Upper lobe of right lung (tissue), 1 donor: ENCODE results near the gene CDC37. TPM values are rescaled to one million over a fixed set of nuclear protein-coding genes. Genes with fewer than 3 reads are reported as not detected.

Experiments
- ATAC-seq: fragments of 200-7000 bp; cut with Tn5 transposase; one replicate; pipeline ENCODE4 v1.9.1; 2020; ENCODE audit warnings: mild to moderate bottlenecking, moderate library complexity
- DNase-seq: peaks from one replicate; pipeline ENCODE4 v3.0.0-alpha.2; 2020
- H3K27ac ChIP-seq: fragments of 200-600 bp; one replicate; pipeline ENCODE4 v1.8.0; 2022
- H3K27me3 ChIP-seq: fragments of 200-600 bp; one replicate; pipeline ENCODE4 v1.8.0; 2022; ENCODE audit warnings: mild to moderate bottlenecking
- H3K36me3 ChIP-seq: fragments of 200-600 bp; one replicate; pipeline ENCODE4 v1.8.0; 2022
- H3K4me1 ChIP-seq: fragments of 200-600 bp; one replicate; pipeline ENCODE4 v1.8.0; 2022
- H3K4me3 ChIP-seq: fragments of 200-600 bp; one replicate; pipeline ENCODE4 v1.8.0; 2022; ENCODE audit warnings: mild to moderate bottlenecking
- H3K9me3 ChIP-seq: fragments of 200-600 bp; one replicate; pipeline ENCODE4 v1.8.0; 2022
- intact Hi-C: fragments of 100-400 bp; cut with DNase I; formaldehyde crosslinking; loops from one replicate; pipeline ENCODE4 v1.11.0; 2022
- total RNA-seq: library from RNA; stranded (reverse); fragmentation: NEBNext Ultra II Directional; extraction: Animal tissue kit (Norgen Biotek cat#: 25700); gene quantifications from one replicate; pipeline ENCODE4 v1.2.1, GENCODE V29; 2021
- TF ChIP-seq, protein P1 (sequence below): fragments of 200-600 bp; IDR thresholded peaks from one replicate; pipeline ENCODE4 v1.8.0; 2022; ENCODE audit warnings: antibody characterized with exemption
- donor health status: DM: no; HTN: yes; CAD: no; lungs with severe emphysema.

CDC37 gene
- total RNA-seq, 1 donor from 2014 or later, result 154 TPM

DNA sequence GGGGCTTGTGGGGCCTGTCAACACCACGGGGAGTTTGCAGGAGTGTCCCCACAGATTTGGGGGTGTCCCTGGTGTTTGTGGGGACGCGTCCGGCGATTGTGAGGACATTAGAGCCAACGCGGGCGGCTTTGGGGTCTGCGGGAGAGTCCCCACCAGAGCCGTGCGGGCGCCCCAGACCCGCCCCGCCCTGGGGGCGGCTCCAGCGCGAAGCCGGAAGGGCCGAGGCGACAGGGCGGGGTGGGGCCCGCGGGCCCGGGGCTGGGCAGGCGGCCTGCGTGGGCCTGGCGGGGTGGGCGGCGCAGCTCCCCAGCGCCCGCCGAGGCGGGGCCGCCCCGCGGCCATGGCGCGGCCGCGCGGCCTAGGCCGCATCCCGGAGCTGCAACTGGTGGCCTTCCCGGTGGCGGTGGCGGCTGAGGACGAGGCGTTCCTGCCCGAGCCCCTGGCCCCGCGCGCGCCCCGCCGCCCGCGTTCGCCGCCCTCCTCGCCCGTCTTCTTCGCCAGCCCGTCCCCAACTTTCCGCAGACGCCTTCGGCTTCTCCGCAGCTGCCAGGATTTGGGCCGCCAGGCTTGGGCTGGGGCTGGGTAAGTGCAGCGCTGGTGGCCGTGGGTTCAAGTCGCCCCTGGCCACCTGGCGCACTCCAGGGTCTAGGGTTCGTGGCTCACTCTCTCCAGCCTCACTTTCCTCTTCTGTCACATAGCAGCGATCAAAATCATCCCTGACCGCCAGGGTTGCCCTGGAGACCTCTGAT, 27.3 kb upstream of the CDC37 start:
- ATAC-seq (peak; percentile 80), DNase-seq (peak; percentile 88)
- peak overlapping the region; percentile 86 for H3K4me3 ChIP-seq
- no peaks in the 10 kb centered on the region for H3K9me3 ChIP-seq
- H3K36me3 ChIP-seq, result no peaks in the 10 kb centered on the region
- intact Hi-C loops, result no loop called here
- peaks cover 29% of the 10 kb centered on the region for H3K4me1 ChIP-seq
- no peaks in the 10 kb centered on the region for H3K27me3 ChIP-seq
- TF ChIP-seq, protein P1, sequence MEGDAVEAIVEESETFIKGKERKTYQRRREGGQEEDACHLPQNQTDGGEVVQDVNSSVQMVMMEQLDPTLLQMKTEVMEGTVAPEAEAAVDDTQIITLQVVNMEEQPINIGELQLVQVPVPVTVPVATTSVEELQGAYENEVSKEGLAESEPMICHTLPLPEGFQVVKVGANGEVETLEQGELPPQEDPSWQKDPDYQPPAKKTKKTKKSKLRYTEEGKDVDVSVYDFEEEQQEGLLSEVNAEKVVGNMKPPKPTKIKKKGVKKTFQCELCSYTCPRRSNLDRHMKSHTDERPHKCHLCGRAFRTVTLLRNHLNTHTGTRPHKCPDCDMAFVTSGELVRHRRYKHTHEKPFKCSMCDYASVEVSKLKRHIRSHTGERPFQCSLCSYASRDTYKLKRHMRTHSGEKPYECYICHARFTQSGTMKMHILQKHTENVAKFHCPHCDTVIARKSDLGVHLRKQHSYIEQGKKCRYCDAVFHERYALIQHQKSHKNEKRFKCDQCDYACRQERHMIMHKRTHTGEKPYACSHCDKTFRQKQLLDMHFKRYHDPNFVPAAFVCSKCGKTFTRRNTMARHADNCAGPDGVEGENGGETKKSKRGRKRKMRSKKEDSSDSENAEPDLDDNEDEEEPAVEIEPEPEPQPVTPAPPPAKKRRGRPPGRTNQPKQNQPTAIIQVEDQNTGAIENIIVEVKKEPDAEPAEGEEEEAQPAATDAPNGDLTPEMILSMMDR, result no peak
- H3K27ac ChIP-seq, result peak overlapping the region; percentile 70

DNA sequence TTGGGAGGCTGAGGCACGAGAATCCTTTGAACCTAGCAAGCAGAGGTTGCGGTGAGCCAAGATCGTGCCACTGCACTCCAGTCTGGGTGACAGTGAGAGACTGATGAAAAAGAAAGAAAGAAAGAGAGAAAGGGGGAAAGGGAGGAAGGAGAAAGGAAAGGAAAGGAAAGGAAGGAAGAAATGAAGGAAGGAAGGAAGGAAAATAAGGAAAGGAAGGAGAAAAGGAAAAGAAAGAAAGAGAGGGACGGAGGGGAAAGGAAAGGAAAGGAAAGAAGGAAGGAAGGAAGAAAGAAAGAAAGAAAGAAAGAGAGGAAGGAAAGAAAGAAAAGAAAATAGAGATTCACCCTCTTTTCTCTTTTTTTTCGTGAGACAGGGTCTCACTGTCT, 25.6 kb upstream of the CDC37 start:
- TF ChIP-seq, protein P1, result no peak
- ATAC-seq, result no peak

DNA sequence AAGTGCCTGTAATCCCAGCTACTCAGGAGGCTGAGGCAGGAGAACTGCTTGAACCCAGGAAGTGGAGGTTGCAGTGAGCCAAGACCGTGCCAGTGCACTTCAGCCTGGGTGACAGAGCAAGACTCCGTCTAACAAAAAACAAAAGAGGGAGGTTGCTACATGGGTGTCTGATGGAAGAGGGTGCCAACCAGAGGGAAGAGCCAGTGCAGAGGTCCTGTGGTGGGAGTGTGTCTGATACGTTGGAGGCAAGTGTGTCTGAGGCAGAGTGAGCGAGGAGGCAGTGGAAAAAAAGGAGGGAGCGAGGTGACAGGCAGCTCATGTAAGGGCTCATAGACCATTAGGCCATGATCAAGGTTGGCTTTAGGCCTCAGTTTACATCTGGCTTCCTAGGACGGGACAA, 23.8 kb upstream of the CDC37 start:
- Histone ChIP-seq H3K4me3 (no peak overlapping the region), H3K4me1 (peaks cover 37% of the 10 kb centered on the region), H3K9me3 (no peaks in the 10 kb centered on the region), H3K27me3 (peaks cover 8% of the 10 kb centered on the region), H3K27ac (no peak overlapping the region), H3K36me3 (no peaks in the 10 kb centered on the region)
- intact Hi-C loops, result no loop called here
- DNase-seq, result no peak
- no peak for ATAC-seq
- TF ChIP-seq, protein P1, result no peak

More for the DNA sequence above, 25.6 kb upstream of the CDC37 start:
- H3K36me3 ChIP-seq, result no peaks in the 10 kb centered on the region
- H3K27me3 ChIP-seq, result no peaks in the 10 kb centered on the region
- H3K4me1 ChIP-seq, result peaks cover 41% of the 10 kb centered on the region
- H3K27ac ChIP-seq, result no peak overlapping the region
- H3K4me3 ChIP-seq, result no peak overlapping the region
- DNase-seq, result no peak
- intact Hi-C loops, result no loop called here
- H3K9me3 ChIP-seq, result no peaks in the 10 kb centered on the region

DNA sequence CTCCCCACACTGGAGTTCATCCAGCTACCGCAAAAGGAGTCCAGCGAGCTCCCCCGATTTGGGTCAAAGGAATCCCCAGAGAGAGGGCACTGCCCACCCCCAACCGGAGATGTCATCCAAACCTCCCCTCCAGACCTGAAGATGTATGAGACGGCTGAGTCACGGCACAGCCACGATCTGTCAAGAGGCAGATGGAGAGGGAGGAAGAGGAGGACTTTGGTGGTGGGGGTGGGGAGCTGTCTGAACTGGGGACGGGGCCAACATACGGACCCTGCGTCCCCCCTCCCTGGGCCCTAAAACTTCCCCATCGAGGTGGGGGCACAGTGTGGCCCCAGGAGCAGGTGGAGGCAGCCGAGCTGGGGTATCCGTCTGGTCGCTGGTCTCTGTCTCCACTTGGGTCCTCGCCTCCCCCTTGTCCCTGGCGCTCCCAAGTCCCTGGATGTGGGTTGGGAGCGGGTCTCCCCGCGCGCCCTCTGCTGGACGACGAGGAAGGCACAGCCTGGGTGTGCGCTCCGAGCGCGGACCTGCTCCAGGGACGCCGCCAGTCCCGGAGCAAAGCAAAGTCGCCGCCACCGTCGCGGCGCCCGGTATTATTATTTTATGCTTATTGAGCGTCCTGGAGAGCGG, 20.8 kb upstream of the CDC37 start:
- peak; percentile 89 for ATAC-seq

DNA sequence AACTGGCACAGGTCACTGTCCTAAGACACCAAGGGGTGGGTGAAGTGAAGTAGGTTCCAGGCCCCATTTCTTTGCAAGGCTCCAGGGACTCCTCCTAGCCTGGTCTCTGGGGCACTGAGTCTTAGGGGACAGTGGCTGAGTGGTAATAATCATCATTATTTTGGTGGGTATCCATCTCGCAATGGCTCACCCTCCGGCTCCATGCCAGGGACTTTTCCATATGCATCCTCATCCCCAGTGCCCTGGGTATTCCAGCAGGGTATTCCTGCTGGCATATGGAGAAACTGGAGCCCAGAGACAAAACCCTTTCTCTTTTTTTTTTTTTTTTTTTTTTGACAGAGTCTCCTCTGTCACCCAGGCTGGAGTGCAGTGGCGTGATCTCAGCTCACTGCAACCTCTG, 19.5 kb upstream of the CDC37 start:
- peaks cover 45% of the 10 kb centered on the region for H3K4me1 ChIP-seq
- intact Hi-C loops, result no loop called here
- no peak for ATAC-seq
- TF ChIP-seq, protein P1, result no peak
- no peak for DNase-seq
- H3K27ac ChIP-seq, result no peak overlapping the region
- no peak overlapping the region for H3K4me3 ChIP-seq
- H3K9me3 ChIP-seq, result no peaks in the 10 kb centered on the region
- no peaks in the 10 kb centered on the region for H3K36me3 ChIP-seq
- peaks cover 49% of the 10 kb centered on the region for H3K27me3 ChIP-seq

More for the DNA sequence above, 20.8 kb upstream of the CDC37 start:
- Histone ChIP-seq H3K36me3 (no peaks in the 10 kb centered on the region), H3K27me3 (peaks cover 37% of the 10 kb centered on the region), H3K27ac (peak overlapping the region; percentile 24), H3K4me1 (peaks cover 51% of the 10 kb centered on the region), H3K9me3 (no peaks in the 10 kb centered on the region), H3K4me3 (peak overlapping the region; percentile 48)
- DNase-seq, result peak; percentile 92
- TF ChIP-seq, protein P1, result peak; percentile 97
- intact Hi-C loops, result no loop called here
